ENCODE results near the gene HPX.

The HPX gene

DNA sequence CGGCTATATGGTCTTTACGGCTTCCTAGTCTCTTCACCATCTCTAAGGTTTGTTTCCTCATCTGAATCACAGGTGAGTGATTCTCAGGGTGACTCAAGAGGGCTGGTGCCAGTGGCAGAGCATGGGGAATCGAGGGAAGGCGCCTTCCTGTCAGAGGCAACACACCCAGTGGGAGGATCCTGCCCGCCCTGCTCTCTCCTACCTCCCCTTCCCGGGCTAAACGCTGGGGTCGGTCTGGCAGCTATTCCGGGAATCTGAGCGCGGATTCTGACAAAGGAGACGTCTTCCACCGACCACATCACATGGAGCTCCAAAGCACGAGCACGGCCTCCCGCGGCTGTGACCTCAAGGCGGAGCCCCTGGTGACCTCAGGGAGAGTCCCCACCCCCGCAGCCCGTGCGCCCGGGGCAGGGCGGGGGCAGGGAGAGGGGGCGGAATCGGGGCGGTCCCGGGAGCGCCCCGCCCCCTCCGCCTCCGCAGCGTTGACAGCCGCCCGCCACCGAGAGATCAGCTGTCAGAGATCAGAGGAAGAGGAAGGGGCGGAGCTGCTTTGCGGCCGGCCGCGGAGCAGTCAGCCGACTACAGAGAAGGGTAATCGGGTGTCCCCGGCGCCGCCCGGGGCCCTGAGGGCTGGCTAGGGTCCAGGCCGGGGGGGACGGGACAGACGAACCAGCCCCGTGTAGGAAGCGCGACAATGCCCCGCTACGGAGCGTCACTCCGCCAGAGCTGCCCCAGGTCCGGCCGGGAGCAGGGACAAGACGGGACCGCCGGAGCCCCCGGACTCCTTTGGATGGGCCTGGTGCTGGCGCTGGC is 50.7 kb downstream of the HPX start, which contains the start of gene SMPD1:
TSS of gene SMPD1 (plus strand) at position 570 of the 813 bp plus-strand sequence. CDS start at position 695, 125 bp downstream.
- peak; percentile 79 for DNase-seq (ENCODE audit: low read depth)

DNA sequence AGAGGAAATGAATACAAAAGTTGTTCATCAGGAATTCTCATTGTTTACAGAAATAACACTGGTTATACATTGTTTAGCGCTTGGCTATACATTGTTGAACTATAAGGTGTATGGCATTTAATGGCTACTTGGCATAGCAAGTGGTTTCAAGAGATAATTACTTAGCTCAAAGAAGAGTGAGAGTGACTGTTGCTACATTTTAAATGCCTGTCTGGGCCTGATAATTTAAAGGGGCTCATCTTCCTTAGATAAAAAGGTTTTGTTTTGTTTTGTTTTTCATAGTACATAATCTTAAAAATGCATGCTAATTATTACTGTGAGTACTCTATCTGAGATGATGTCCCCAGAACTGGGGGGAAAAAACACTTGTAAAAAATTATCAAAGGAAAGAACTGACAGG is 52.0 kb downstream of the HPX start:
- DNase-seq (ENCODE audit: low read depth): no peak

DNA sequence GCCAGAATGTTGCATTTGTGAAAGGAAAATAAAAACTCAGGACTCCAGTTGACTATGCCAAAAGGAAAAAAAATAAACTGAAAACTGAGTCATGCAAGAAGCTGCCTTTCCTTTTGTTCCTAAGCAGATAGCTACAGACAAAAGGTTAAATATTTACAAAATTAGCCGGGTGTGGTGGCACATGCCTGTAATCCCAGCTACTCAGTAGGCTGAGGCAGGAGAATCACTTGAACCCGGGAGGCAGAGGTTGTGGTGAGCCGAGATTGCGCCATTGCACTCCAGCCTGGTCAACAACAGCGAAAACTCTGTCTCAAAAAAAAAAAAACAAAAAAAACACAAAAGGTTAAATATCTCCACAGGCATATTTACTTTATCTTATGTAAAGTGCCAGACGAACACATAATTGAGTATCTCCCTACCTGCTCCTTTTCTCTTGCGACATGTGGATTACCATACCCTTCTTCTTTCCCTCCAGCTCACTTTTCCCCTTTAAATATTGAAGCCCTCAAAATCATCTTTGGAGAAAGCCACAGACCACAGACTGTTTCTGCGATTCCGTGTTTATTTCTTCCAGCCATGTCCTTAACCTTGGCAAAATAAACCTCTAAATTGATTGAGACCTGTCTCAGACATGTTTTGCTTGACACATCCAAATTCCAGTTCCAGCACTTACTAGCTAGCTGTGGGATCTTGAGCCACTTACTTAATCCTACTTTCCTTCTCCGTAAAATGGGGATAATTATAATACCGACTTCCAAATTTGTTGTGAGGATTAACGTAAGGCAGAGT is 52.8 kb downstream of the HPX start:
- peak; percentile 57 for DNase-seq (ENCODE audit: low read depth)

DNA sequence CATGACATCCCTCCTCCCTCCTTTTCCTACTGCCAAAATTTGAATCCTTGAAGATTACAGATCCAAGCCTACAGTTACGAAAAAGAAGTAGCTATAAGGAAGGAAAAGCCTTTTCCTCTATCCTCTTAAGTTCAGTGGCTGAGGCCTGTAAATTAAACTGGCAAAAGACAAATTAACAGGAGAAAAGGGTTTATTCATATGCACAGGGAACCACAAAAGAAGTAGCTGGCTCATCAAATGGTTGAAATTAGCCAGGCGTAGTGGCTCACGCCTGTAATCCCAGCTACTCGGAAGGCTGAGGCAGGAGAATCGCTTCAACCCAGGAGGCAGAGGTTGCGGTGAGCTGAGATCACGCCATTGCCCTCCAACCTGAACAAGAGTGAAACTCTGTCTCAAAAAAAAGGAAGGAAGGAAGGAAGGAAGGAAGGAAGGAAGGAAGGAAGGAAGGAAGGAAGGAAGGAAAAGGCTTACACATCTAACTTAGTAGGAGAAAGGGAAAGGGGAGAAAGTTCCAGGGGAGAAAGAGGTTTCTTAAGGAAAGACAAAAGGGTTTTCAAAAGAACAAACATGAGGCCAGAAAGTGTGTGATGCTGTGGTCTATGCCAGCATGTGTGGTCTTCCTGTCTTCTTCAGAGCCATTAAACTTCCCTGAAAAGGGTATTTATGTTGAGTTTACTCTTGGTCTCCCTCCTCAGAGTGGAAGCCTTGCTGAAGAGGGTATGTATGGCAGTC is 55.6 kb downstream of the HPX start:
- no peak for DNase-seq (ENCODE audit: low read depth)
